Mucosa of descending colon (tissue), 3 donors: Measurements from ENCODE around the gene SLAMF9. TPM values are rescaled to one million over a fixed set of nuclear protein-coding genes. Genes with fewer than 3 reads are reported as not detected.

Experiments used
- ATAC-seq: fragments of 200-7000 bp; cut with Tn5 transposase; one replicate; pipeline ENCODE4 v1.9.1; 2020; ENCODE audit warnings: mild to moderate bottlenecking, moderate library complexity
- DNase-seq, 3 donors: peaks; one replicate each; pipeline ENCODE4 v3.0.0-alpha.2; 2020
- H3K36me3 ChIP-seq: fragments of 200-600 bp; one replicate; pipeline ENCODE4 v1.8.0; 2021; ENCODE audit warnings: low read depth, mild to moderate bottlenecking
- H3K4me1 ChIP-seq: fragments of 200-600 bp; one replicate; pipeline ENCODE4 v1.8.0; 2021; ENCODE audit warnings: low read depth, mild to moderate bottlenecking
- H3K4me3 ChIP-seq: fragments of 200-600 bp; one replicate; pipeline ENCODE4 v1.8.0; 2021; ENCODE audit warnings: mild to moderate bottlenecking
- H3K9me3 ChIP-seq: fragments of 200-600 bp; one replicate; pipeline ENCODE4 v1.8.0; 2021; ENCODE audit warnings: mild to moderate bottlenecking
- CTCF ChIP-seq: fragments of 200-600 bp; IDR thresholded peaks from one replicate; pipeline ENCODE4 v1.8.0; 2022; ENCODE audit warnings: antibody characterized with exemption, mild to moderate bottlenecking
- intact Hi-C, 2 donors: fragments of 100-400 bp; cut with DNase I in 1 of 2; cut with micrococcal nuclease in 1 of 2; formaldehyde crosslinking; loops; one replicate each; pipeline versions ENCODE4 v1.11.0 to v1.11.1; 2022; cut with DNase I, micrococcal nuclease
- total RNA-seq, 3 donors: library from RNA; stranded (reverse); fragmentation: NEBNext Ultra II Directional in 2 of 3; extraction: Animal tissue kit (Norgen Biotek cat#: 25700) in 2 of 3; gene quantifications; one replicate each; pipeline versions ENCODE4 v1.2.1 to v1.2.4, GENCODE V29; 2021 to 2023
- donor health status: DM: no; HTN: no; CAD: no; lungs with moderate emphysema.
- donor health status: DM: no; HTN: no; CAD: no.
- donor health status: DM: no; HTN: yes; CAD: no.

Gene SLAMF9
- total RNA-seq, 3 donors from 2014 or later: not detected

DNA sequence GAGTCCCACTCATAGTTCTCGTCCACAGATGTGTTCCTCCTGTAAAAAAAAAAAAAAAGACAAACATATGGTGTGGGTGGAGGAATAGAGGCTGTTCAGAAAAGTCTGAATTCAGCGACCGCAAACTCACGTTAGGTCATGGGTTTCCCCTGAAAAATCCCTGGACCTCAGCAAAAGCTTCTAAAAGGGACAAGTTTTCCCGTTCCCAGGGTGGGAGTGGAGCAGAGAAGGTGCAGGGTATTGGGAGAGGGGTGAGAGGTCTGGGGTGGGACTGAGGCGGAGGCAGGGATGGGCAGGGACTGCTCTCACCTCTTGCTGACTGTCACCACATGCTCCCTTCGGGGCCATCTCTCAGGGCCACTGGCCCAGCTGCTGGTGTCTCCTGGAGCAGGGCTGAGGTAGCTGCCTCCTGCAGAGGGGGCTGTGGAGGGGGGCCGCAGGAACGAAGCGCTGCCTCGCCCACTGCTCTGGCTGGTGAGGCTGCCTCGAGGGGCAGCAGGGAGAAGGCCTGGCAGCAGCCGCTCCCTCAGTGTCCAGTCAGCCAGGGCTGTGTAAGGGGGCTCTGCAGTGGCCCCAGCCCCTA lies 26.1 kb downstream of the SLAMF9 start:
- H3K4me3 ChIP-seq: no peak overlapping the region
- DNase-seq: no peak
- no peaks in the 10 kb centered on the region for H3K36me3 ChIP-seq
- intact Hi-C loops: no loop called here
- no peak for ATAC-seq
- peaks cover 11% of the 10 kb centered on the region for H3K4me1 ChIP-seq
- no peaks in the 10 kb centered on the region for H3K9me3 ChIP-seq
- no peak for TF ChIP-seq CTCF

GRCh38 chr1:159927211-159927848 lies 26.7 kb downstream of the SLAMF9 start:
- intact Hi-C loops: no loop called here
- no peak for ATAC-seq
- peaks cover 16% of the 10 kb centered on the region for H3K4me1 ChIP-seq
- TF ChIP-seq CTCF: no peak
- H3K9me3 ChIP-seq: no peaks in the 10 kb centered on the region
- no peaks in the 10 kb centered on the region for H3K36me3 ChIP-seq
- H3K4me3 ChIP-seq: no peak overlapping the region
- no peak for DNase-seq

DNA sequence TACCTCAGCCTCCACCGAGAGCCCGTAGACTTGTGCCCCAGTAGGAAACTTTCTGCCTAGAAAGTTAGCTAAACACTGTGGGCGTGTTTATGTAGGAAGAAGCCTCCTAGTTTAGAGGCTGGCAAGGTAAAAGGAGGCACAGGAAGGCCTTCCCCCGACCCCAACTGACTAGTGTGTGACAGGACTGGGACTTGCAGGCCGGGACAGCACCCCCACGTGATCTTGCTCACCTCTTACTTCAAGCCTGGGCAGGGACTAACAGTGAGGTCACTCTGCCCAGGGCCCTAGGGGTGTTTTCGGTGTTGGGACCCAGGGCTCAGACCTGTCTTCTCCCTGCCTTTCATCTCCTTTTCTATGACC lies 28.3 kb downstream of the SLAMF9 start:
- H3K36me3 ChIP-seq: no peaks in the 10 kb centered on the region
- ATAC-seq (peak; percentile 0), DNase-seq (no peak)
- H3K4me3 ChIP-seq: peak overlapping the region; percentile 92
- intact Hi-C loops: no loop called here
- no peak for TF ChIP-seq CTCF
- H3K4me1 ChIP-seq: peaks cover 24% of the 10 kb centered on the region
- H3K9me3 ChIP-seq: no peaks in the 10 kb centered on the region

- Histone ChIP-seq H3K4me3 (peak within 1 kb of the TSS; percentile 92), H3K9me3 (no peaks in the 10 kb centered on the region), H3K36me3 (no peaks in the 10 kb centered on the region), H3K4me1 (peaks cover 30% of the 10 kb centered on the region)
- intact Hi-C loops: no loop called here
- TF ChIP-seq CTCF: no peak
- ATAC-seq: peak; percentile 75
- peak; percentile 95 to 96 (median 95) for DNase-seq
Observed at GRCh38 chr1:159924791-159925718, 29.0 kb downstream of the SLAMF9 start, which contains the start of gene TAGLN2. TSS of gene TAGLN2 (minus strand) at chr1:159925507. CDS start at chr1:159920509, 4,998 bp downstream.

- peak overlapping the region; percentile 92 for H3K4me3 ChIP-seq
- peaks cover 37% of the 10 kb centered on the region for H3K4me1 ChIP-seq
- no peaks in the 10 kb centered on the region for H3K36me3 ChIP-seq
Observed at GRCh38 chr1:159924025-159924790, 29.8 kb downstream of the SLAMF9 start.

More at GRCh38 chr1:159924025-159924790, 29.8 kb downstream of the SLAMF9 start:
- peak; percentile 88 to 93 (median 91) for DNase-seq
- no peak for TF ChIP-seq CTCF
- ATAC-seq: peak; percentile 67
- H3K9me3 ChIP-seq: no peaks in the 10 kb centered on the region
- intact Hi-C loops: no loop called here
